SK-N-SH (cell line): ENCODE data around the gene FYN.

ENCODE experiments used
- EZH2phosphoT487 ChIP-seq: fragments of 200-600 bp; sonication (generic); IDR thresholded peaks from 2 replicates; pipeline ENCODE4 v1.6.1; 2017; ENCODE audit warnings: low read depth, mixed run types, mild to moderate bottlenecking, antibody characterized with exemption, moderate library complexity, borderline replicate concordance
- FOXM1 ChIP-seq: IDR thresholded peaks from 2 replicates; pipeline ENCODE4 v1.4.0; 2012; ENCODE audit warnings: low read depth, mild to moderate bottlenecking
- JUND ChIP-seq: IDR thresholded peaks from 2 replicates; pipeline ENCODE4 v1.4.0; 2012
- MXI1 ChIP-seq: IDR thresholded peaks from 2 replicates; pipeline ENCODE4 v1.6.1; 2012; ENCODE audit warnings: mild to moderate bottlenecking, low read depth, low read length, improper control_type of control experiment
- RFX5 ChIP-seq: IDR thresholded peaks from 2 replicates; pipeline ENCODE4 v1.6.1; 2012; ENCODE audit warnings: mild to moderate bottlenecking, improper control_type of control experiment, low read length
- TAF1 ChIP-seq: IDR thresholded peaks from 2 replicates; pipeline ENCODE4 v1.6.1; 2012; ENCODE audit warnings: low read depth, mild to moderate bottlenecking, low read length, moderate library complexity, borderline replicate concordance
- TCF12 ChIP-seq: IDR thresholded peaks from 2 replicates; pipeline ENCODE4 v1.4.0; 2012
- TEAD4 ChIP-seq: IDR thresholded peaks from 2 replicates; pipeline ENCODE4 v1.4.0; 2012; ENCODE audit warnings: mild to moderate bottlenecking, borderline replicate concordance; ENCODE audit not compliant: insufficient read depth
- TF ChIP-seq, protein P1 (sequence below): IDR thresholded peaks from 2 replicates; pipeline ENCODE4 v1.4.0; 2012; ENCODE audit warnings: low read depth
- TF ChIP-seq, protein P2 (sequence below): fragments of 200-600 bp; sonication (generic); IDR thresholded peaks from 2 replicates; pipeline ENCODE4 v1.6.1; 2017; ENCODE audit warnings: antibody characterized with exemption, mild to moderate bottlenecking, moderate library complexity
- TF ChIP-seq, protein P3 (sequence below): IDR thresholded peaks from 2 replicates; pipeline ENCODE4; 2012

DNA sequence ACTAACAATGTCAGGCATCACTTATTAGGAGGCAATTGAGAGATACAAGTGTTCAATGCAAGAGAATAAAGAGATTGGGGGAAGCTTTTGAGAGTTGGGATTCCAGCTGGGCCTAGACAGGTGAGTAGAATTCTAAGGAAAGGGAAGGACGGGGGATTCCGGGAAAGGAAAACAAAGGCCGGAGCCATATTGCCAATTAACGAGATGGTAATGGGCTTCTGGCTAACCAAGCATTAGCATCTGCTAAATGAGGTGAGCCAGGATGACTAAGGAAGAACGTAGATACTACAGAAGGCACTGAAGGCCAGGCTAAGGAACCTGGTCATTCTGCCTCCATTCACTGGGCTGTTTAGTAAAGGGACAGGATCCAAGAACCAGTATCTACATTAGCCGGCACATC lies 10.5 kb downstream of the FYN start:
- TF ChIP-seq, protein P1, sequence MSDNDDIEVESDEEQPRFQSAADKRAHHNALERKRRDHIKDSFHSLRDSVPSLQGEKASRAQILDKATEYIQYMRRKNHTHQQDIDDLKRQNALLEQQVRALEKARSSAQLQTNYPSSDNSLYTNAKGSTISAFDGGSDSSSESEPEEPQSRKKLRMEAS = no peak
- TF ChIP-seq, protein P2, sequence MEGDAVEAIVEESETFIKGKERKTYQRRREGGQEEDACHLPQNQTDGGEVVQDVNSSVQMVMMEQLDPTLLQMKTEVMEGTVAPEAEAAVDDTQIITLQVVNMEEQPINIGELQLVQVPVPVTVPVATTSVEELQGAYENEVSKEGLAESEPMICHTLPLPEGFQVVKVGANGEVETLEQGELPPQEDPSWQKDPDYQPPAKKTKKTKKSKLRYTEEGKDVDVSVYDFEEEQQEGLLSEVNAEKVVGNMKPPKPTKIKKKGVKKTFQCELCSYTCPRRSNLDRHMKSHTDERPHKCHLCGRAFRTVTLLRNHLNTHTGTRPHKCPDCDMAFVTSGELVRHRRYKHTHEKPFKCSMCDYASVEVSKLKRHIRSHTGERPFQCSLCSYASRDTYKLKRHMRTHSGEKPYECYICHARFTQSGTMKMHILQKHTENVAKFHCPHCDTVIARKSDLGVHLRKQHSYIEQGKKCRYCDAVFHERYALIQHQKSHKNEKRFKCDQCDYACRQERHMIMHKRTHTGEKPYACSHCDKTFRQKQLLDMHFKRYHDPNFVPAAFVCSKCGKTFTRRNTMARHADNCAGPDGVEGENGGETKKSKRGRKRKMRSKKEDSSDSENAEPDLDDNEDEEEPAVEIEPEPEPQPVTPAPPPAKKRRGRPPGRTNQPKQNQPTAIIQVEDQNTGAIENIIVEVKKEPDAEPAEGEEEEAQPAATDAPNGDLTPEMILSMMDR = no peak
- TF ChIP-seq, protein P3, sequence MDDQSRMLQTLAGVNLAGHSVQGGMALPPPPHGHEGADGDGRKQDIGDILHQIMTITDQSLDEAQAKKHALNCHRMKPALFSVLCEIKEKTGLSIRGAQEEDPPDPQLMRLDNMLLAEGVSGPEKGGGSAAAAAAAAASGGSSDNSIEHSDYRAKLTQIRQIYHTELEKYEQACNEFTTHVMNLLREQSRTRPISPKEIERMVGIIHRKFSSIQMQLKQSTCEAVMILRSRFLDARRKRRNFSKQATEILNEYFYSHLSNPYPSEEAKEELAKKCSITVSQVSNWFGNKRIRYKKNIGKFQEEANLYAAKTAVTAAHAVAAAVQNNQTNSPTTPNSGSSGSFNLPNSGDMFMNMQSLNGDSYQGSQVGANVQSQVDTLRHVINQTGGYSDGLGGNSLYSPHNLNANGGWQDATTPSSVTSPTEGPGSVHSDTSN = no peak
- TF ChIP-seq TCF12 (no peak), MXI1 (no peak), RFX5 (no peak), JUND (no peak), TAF1 (no peak), EZH2phosphoT487 (no peak), FOXM1 (no peak), TEAD4 (no peak)
